GM18519 (cell line): ENCODE measurements around the gene MUC20.
"Not testable (repeated sequence)": the region's sequence is repeated elsewhere in the genome, so short reads cannot be mapped to it uniquely, and the experiment has no call there.

Source experiments
- ATAC-seq: cut with Tn5 transposase; IDR thresholded peaks from one replicate; pipeline ENCODE4 v1.9.1; 2021; ENCODE audit warnings: mild to moderate bottlenecking, moderate library complexity; ENCODE audit not compliant: unreplicated experiment, low FRiP score

The MUC20 gene

DNA sequence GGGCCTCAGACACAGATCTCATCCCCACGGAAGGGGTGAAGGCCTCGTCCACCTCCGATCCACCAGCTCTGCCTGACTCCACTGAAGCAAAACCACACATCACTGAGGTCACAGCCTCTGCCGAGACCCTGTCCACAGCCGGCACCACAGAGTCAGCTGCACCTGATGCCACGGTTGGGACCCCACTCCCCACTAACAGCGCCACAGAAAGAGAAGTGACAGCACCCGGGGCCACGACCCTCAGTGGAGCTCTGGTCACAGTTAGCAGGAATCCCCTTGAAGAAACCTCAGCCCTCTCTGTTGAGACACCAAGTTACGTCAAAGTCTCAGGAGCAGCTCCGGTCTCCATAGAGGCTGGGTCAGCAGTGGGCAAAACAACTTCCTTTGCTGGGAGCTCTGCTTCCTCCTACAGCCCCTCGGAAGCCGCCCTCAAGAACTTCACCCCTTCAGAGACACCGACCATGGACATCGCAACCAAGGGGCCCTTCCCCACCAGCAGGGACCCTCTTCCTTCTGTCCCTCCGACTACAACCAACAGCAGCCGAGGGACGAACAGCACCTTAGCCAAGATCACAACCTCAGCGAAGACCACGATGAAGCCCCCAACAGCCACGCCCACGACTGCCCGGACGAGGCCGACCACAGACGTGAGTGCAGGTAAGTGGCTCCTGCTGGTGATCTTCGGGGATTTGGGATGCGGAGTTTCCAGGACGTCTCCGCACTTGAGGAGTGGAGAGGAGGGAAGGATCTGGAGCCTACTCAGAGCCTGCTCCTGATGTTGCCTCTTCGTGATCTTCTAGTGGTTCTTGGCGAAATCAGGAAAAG lies 5.3 kb downstream of the MUC20 start:
- ATAC-seq, result not testable (repeated sequence)

DNA sequence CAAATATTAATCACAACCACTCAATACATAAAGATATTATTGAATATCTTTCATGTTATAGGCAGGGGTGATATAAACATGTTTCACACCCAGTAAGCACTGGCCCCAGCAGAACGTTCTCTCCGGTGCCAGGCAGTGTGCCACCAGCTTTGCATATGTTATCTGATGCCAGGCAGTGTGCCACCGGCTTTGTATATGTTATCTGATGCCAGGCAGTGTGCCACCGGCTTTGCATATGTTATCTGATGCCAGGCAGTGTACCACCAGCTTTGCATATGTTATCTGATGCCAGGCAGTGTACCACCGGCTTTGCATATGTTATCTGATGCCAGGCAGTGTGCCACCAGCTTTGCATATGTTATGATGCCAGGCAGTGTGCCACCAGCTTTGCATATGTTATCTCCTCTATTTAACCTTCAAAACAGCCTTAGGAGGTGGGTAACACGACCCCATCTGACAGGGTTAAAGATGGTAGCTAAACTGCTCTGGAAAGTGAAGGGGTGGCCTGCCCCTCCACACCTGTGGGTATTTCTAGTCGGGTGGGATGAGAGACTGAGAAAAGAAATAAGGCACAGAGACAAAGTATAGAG lies 6.9 kb downstream of the MUC20 start:
- ATAC-seq, result no peak

DNA sequence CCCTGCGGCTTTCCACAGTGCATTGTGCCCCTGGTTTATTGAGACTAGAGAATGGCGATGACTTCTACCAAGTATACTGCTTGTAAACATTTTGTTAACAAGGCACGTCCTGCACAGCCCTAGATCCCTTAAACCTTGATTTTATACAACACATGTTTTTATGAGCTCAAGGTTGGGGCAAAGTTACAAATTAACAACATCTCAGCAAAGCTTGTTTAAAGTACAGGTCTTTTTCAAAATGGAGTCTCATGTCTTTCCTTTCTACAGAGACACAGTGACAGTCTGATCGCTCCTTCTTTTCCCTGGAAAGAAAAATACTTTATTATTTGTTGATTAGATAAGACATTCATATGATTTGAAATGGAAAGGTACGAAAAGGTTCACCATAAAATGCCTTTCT lies 8.0 kb downstream of the MUC20 start:
- not testable (repeated sequence) for ATAC-seq

DNA sequence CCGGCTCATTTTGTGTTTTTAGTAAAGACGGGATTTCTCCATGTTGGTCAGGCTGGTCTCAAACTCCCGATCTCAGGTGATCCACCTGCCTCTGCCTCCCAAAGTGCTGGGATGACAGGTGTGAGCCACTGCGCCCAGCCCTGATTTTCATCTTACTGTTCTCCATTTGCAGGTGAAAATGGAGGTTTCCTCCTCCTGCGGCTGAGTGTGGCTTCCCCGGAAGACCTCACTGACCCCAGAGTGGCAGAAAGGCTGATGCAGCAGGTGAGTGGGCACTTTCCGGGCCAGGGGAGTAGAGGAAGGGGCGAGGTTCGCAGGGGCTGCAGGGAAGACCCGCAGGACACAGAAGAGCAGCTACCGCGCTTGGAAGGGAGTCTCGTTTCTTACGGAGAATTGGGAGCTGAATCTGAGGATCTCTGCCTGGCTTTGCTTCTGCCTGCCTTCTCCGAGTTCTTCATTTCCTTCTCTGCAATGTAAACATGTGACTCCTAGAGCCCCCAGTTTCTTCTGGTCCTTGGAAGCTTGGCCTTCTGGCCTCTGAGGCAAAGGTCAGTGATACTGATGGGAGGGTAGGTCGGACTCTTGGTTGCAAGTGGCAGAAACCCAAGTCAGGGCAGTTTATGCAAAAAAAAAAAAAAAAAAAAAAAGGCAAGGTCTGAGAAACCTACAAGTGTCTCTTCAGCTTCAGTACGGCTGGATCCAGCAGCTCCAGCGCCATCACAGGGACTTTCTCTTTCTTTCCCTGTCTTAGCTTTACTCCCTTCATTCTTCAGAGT lies 8.9 kb downstream of the MUC20 start:
- no peak for ATAC-seq

DNA sequence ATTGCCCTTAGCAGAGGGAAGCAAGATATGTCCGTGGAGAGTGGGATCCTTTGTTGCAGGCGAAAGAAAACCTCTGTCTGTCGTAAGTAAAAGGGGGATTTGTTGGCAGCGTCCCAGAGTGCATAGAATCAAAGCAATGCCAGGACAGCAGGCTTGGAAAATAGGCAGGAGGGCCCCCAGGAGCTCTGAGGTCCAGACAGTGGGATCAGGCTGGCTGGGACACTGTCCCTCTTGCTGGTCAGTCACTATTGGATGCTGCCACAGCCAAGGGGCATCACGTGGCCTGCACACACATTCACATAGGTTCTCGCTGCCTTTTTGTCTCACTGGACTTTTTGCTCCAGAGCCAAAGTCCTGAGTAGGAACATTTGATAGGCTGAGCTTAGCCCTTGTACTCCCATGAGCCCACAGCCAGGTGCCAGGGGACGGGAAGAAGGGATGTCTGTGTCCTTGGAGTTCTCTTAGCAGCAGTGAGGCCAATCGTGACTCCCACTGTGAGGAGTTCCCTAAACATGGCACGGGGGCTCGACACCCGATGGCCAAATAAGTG lies 10.7 kb downstream of the MUC20 start:
- ATAC-seq, result no peak

DNA sequence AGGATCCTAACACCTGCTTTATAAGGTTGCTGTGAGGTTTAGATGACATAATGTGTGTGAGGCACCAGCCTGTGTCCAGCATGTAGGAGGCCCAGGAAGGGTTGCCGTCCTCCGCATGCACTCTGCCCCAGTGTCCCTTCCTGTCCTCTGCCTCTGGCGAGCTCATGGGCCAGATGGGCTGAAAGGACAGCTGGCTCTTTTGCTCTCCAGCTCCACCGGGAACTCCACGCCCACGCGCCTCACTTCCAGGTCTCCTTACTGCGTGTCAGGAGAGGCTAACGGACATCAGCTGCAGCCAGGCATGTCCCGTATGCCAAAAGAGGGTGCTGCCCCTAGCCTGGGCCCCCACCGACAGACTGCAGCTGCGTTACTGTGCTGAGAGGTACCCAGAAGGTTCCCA lies 12.2 kb downstream of the MUC20 start:
- ATAC-seq, result no peak

DNA sequence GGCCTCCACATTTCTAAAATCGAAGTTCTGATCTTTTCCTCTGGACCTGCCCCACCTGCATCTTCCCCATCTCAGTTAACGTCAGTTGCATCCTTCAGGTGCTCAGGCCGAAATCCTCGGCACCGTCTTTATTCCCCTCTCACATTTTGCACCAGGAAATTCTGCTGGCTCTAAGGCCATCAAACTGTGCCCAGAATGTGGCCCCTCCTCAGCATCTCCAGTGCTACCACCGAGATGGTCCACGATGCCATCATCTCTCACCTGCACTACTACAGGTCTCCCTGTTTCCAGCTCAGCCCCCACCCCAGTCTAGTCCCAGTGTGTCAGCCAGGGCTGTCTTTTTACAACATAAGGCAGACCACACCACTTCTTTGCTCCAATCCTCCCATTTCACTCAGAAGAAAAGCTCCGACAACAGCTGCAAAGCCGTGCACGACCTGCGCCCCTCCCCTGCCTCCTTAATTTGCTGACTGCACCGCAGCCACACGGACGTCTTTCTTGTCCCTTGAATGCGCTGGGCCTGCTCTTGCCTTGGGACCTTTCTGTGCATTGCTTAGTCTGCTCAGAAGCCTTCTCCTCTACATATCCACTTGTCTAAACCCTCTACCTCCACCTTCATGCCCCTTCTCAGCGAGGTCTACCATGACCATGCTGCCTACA lies 14.4 kb downstream of the MUC20 start:
- no peak for ATAC-seq

DNA sequence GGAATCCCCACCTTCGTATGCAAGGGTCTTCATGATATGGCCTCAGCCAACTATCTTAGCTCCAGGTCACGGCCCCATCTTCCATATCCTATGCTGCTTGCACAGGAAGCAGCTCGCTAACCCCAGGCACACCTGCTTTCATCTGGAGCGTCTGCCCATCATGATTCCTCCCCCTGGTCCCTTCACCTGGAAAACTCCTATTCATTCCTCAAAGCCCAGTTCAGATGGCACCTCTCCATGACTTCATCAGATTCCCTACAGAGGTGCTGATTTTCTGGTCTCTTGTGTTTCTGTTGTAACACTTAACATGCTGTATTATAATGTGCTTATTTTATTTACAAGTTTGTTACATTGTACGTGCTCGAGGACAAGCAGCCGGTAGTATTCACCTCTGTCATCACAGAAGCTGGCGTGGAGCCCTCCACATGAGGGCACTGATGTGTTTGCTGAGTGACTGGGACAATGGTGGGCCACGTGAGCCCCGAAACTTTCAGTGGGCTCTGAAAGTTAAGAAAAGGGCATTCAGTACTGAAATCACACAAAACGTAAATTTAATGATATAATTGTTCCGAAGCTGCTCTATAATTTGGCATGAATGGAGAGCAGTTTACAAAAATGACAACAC lies 16.2 kb downstream of the MUC20 start:
- ATAC-seq, result no peak

DNA sequence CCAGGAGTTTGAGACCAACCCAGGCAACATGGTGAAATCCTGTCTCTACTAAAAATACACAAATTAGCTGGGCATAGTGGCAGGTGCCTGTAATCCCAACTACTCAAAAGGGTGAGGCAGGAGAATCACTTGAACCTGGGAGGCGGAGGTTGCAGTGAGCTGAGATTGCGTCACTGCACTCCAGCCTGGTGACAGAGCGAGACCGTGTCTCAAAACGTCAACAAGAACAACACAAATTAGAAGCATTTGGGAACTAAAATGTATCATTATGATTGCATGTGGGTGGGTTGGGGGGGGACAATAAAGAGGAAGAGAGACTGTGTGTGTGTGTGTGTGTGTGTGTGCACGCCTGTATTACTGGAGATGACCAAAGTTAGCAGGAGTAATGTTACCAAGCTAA lies 17.0 kb downstream of the MUC20 start:
- ATAC-seq, result not testable (repeated sequence)

DNA sequence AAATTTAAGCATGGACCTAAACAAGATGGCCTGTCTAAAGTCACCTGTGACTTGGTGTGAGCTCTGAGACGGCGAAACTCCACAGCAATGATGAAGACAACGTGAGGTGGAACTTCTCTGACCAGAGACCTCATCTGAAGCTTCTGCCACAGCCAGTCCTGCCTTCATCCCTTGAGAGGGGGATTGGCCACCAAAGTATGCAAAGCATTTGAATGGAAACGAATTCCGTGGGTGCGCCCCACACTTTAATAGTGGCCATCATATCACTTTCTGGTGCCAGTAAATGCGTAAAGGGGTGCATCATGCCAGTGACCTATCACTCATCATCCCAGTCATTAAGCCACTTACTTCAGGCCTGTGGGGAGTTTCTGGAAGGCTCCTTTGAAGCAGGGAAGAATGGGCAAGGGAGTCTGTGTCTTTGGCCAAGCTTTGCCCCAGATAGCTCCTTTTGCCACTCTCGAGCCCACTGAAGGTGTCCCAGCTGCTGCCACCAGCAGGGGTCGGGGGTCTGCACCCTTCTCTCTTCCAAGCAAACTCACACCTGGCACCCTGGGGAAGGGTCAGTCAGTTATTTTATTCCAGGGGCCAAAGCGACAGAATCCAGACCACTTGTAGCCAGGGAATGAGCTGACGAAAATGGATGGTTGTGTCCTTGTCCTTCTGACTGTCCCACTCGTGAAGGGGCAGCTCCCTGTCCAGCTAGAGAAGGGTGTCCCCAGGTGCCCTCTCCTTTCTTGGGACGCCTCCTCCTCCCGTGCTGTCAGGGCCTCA lies 17.7 kb downstream of the MUC20 start:
- no peak for ATAC-seq

DNA sequence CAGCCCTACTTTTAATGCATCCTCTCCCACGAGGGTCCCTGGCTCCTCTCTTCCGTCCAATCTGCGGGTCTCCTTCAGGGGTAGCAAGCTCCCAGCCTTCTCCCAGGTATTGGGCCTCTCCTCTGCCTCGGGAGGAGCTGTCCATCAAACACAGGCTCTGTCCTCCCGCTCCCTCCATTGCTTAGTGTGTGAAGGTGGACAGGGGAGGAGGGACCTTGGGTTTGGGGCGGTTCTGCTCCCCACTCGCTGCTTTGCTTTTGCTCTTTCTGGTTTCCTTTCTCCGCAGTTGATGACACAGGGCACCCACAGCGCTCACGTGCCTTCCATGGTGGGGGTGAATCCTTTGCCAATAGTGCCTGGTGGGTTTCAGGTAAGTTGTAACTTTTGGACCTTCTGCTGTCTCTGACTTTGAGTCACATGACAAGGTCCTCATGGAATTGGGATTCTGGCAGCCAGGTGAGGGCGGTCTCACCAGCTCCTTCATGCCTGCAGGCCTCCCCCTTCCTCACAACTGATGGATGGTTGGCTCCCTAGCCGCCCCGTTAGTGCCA lies 18.9 kb downstream of the MUC20 start:
- no peak for ATAC-seq

DNA sequence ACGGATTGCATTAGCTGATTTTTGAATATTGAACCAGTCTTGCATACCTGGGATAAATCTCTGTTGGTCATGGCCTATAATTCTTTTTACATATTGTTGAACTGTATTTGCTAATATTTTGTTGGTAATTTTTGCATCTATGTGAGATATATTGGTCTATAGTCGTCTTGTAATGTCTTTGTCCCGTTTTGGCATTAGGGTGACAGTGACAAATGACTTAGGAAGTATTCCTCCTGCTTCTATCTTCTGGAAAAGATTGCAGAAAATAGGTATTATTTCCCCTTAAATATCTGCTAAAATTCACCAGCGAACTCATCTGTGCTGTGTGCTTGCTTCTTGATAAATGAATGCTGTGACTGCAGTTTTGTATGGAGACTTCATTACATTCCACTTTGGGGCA lies 23.7 kb downstream of the MUC20 start:
- no peak for ATAC-seq

DNA sequence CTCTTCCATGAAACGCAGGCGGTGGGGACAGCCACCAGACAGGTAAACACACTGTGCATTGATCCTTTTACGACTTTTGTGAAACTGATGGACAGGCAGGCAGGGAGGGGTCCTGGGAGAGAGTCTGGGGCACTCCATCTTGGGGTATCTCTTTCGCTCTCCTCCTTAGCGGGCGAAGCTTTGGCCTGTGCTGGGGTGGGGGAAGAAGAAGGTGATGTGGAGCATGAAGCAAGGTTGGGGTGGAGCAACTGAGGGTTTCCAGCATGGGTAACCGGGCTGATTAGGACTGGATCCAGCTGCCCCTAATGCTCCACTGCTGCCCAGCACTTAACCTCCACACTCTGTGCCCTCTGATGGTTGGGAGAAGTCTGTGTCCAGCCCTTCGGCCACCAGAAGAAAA lies 25.6 kb downstream of the MUC20 start:
- ATAC-seq, result no peak

DNA sequence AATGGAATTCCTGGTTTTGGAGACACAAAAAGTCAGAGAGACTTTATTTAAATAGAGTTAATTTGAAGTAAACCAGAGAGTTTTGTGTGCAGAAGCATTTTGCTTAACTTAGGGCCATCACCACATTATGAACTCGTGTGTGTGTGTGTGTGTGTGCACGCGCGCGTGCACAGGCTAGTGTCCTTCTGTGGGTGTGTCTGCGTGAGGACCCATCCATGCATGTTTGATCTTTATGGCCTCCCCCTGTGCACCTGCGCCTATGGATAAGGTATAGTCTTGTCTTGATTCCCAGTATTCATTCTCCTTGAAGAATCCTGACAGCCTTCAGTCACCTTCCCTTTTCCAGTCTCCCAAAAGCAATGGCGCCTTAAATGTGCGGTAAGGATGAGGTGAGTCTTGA lies 26.0 kb downstream of the MUC20 start:
- ATAC-seq, result no peak

DNA sequence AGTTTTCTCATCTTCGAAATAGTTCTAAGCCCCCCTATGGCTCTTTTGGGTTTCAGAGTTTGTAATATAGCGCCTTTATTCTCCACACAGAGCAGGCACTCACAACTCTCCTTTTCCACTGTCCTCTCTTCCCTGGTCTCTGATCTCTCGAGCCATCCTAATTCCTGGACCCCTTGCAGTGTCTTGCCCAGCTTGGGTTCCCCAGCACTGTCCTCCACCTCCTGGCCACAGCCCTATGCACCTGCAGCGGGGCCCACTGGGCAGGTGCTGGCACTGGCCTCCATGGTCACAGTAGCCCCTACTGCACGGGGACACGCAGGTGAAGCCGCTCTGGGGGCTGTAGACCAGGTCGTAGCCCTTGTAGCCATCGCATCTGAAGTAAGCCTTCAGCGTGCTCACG lies 27.9 kb downstream of the MUC20 start:
- no peak for ATAC-seq

DNA sequence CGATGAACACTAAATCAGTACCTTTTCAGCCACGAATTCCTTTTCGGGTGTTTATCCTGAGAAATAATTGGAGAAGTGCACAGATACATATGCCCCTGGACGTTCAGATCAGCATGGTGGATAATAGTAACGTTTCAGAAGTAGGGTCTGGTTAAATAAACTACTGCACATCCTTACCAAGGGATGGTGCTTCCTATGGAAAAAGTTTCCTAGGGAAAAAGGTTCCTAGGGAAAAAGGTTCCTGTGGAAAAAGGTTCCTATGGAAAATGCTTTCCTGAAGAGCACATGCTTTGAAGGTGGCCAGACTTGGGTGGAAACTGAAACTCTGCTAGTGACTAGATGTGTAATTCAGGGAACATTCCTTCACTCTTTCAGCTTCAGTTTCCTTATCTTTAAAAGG lies 28.3 kb downstream of the MUC20 start:
- not testable (repeated sequence) for ATAC-seq

DNA sequence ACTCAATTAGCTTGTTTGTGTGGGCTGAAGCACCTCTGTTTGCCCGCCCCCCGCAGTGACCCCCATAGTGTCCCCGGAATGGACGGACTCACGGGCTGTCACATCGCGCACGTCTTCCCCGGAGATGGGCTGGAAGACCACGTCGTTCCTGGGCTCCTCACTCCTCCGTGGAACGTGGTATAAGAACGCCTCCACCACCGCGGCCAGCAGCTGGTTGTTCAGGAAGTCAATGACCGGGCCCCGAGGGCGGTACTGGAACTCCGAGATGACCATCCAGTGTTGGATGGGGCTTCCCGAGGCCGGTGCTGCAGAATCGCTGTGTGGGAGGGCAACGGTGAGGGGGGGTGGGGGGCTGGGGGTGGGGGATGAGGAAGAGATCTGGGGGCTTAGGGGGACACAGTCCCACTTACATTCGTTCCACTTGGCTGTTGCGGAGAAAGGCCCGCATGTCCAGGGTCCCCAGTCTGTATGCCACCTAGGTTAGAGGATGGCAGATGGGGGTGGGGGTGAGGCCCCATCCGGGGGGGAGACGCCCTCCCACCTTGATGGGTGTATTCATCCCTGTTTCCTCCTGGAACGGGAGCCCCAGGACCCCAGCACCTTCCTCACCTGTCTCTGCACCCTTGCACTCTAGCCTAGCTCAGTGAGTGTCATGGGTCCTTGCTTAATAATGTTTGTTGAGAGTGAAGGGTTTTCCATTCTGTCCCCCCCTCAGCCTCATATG lies 30.2 kb downstream of the MUC20 start:
- ATAC-seq, result no peak

DNA sequence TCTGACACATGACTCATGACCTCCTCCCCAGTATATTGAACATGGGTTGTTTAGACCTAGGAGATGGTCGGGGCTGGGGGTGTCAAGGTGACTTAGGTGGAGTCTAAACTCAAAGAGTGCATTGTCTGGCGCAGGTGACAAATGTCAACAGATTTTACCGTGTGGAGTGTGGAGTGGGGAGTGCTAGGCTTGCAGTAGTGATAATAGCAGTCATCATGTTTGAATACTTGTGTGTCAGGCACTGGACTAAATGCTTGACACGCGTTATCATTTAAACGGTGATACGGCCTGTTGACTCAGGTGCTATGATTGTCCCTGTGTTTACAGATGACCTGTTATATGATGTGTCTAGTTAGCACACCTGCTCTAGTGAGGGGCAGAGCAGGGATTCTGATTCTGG lies 30.8 kb downstream of the MUC20 start:
- ATAC-seq, result no peak

DNA sequence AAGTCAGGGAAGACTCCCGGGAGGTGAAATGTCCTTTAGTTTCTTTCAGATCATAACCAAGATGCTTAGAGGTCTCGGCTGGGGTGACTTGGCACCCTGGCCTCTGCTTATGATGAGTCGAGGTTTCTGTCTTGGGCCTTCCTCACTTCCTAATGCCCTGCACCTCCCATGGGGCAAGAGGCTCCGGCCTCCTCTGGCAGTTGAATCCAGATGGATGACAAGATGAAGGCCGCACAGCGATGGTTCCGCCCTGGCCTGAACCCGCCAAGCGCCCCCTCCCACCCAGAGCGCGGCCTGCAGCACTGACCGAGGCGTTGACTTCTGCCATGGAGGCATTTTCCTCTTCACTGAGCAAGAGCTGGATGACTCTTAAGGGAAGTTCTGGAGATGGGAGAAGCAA lies 31.3 kb downstream of the MUC20 start:
- ATAC-seq, result no peak
